Mesenchymal stem cell (in vitro differentiated cells and primary cell): ENCODE measurements around the gene PTCD3.
A peak's percentile ranks its signal among the peaks of the same experiment; 100 is the strongest.

Source experiments
- DNase-seq: peaks from one replicate; pipeline ENCODE4 v3.0.0-alpha.2; 2013
- H2AFZ ChIP-seq: one replicate; pipeline ENCODE4 v1.6.1; 2013; ENCODE audit warnings: low read depth, mild to moderate bottlenecking, control low read depth, inconsistent platforms, low read length, moderate library complexity
- H2AK5ac ChIP-seq: 2 replicates; pipeline ENCODE4 v1.6.1; 2013; ENCODE audit warnings: low read length, moderate library complexity, mild to moderate bottlenecking, inconsistent platforms; ENCODE audit not compliant: severe bottlenecking
- H2BK120ac ChIP-seq: one replicate; pipeline ENCODE4 v1.6.1; 2013; ENCODE audit warnings: low read depth, mild to moderate bottlenecking, inconsistent platforms, low read length, moderate library complexity
- H2BK12ac ChIP-seq, 2 experiments: one replicate each; pipeline ENCODE4 v1.6.1; 2013; ENCODE audit warnings: inconsistent platforms in 2 of 2, low read length in 2 of 2, mild to moderate bottlenecking in 2 of 2, moderate library complexity in 2 of 2, control low read depth in 1 of 2
- H2BK15ac ChIP-seq: one replicate; pipeline ENCODE4 v1.6.1; 2013; ENCODE audit warnings: mild to moderate bottlenecking, low read depth, inconsistent platforms; ENCODE audit not compliant: poor library complexity, severe bottlenecking
- H2BK5ac ChIP-seq: 2 replicates; pipeline ENCODE4 v1.6.1; 2013; ENCODE audit warnings: low read depth, mild to moderate bottlenecking, low read length, control low read depth, inconsistent platforms; ENCODE audit not compliant: poor library complexity, severe bottlenecking
- H3K14ac ChIP-seq, 2 experiments: one replicate each; pipeline ENCODE4 v1.6.1; 2013; ENCODE audit warnings: inconsistent platforms in 2 of 2, low read length in 2 of 2, control low read depth in 1 of 2, mild to moderate bottlenecking in 1 of 2, moderate library complexity in 1 of 2
- H3K18ac ChIP-seq, 2 experiments: one replicate each; pipeline ENCODE4 v1.6.1; 2013; ENCODE audit warnings: inconsistent platforms in 2 of 2, low read length in 2 of 2, control low read depth in 1 of 2, low read depth in 1 of 2, mild to moderate bottlenecking in 1 of 2
- H3K23ac ChIP-seq, 2 experiments: one replicate each; pipeline ENCODE4 v1.6.1; 2013; ENCODE audit warnings: inconsistent platforms in 2 of 2, low read length in 2 of 2, mild to moderate bottlenecking in 2 of 2, moderate library complexity in 2 of 2, control low read depth in 1 of 2
- H3K27ac ChIP-seq: 2 replicates; pipeline ENCODE4 v1.5.1; 2013; ENCODE audit warnings: mild to moderate bottlenecking, moderate library complexity, low read length, control low read depth, inconsistent platforms; ENCODE audit not compliant: poor library complexity, severe bottlenecking
- H3K27me3 ChIP-seq, 2 experiments: 2 replicates each; pipeline versions ENCODE4 v1.6.1 to v1.7.0; 2013; ENCODE audit warnings: low read length in 2 of 2, mild to moderate bottlenecking in 2 of 2, moderate library complexity in 2 of 2, control low read depth in 1 of 2, inconsistent platforms in 1 of 2; ENCODE audit not compliant: control insufficient read depth in 1 of 2, insufficient read depth in 1 of 2
- H3K36me3 ChIP-seq, 2 experiments: 2 replicates each; pipeline versions ENCODE4 v1.6.1 to v1.7.0; 2013; ENCODE audit warnings: low read length in 2 of 2, control low read depth in 1 of 2, inconsistent platforms in 1 of 2, low read depth in 1 of 2, mild to moderate bottlenecking in 1 of 2; ENCODE audit not compliant: insufficient read depth in 2 of 2, control insufficient read depth in 1 of 2
- H3K4ac ChIP-seq, 2 experiments: one replicate each; pipeline ENCODE4 v1.6.1; 2013; ENCODE audit warnings: inconsistent platforms in 2 of 2, low read length in 2 of 2, mild to moderate bottlenecking in 2 of 2, moderate library complexity in 2 of 2, control low read depth in 1 of 2, low read depth in 1 of 2
- H3K4me1 ChIP-seq: 2 replicates; pipeline ENCODE4 v1.6.1; 2013; ENCODE audit warnings: low read depth, low read length, control low read depth; ENCODE audit not compliant: control insufficient read depth, insufficient read depth
- H3K4me2 ChIP-seq: 2 replicates; pipeline ENCODE4 v1.6.1; 2013; ENCODE audit warnings: low read length, mild to moderate bottlenecking, inconsistent platforms; ENCODE audit not compliant: poor library complexity, severe bottlenecking
- H3K4me3 ChIP-seq, 2 experiments: 2 replicates each; pipeline versions ENCODE4 v1.5.1 to v1.7.0; 2013; ENCODE audit warnings: low read length in 2 of 2, mild to moderate bottlenecking in 2 of 2, control low read depth in 1 of 2, low read depth in 1 of 2; ENCODE audit not compliant: insufficient read depth in 1 of 2
- H3K79me1 ChIP-seq: replicated peaks from 2 replicates; pipeline ENCODE4 v1.6.1; 2013; ENCODE audit warnings: mild to moderate bottlenecking, control low read depth, low read length, inconsistent platforms; ENCODE audit not compliant: poor library complexity, severe bottlenecking
- H3K9ac ChIP-seq: 2 replicates; pipeline ENCODE4 v1.7.0; 2013; ENCODE audit warnings: mild to moderate bottlenecking, low read length, moderate library complexity
- H3K9me3 ChIP-seq: 2 replicates; pipeline ENCODE4 v1.7.0; 2013; ENCODE audit warnings: mild to moderate bottlenecking, low read length; ENCODE audit not compliant: control insufficient read depth
- H4K8ac ChIP-seq: one replicate; pipeline ENCODE4 v1.6.1; 2013; ENCODE audit warnings: inconsistent platforms, mild to moderate bottlenecking, low read length, moderate library complexity
- H4K91ac ChIP-seq: one replicate; pipeline ENCODE4 v1.6.1; 2013; ENCODE audit warnings: mild to moderate bottlenecking, low read length, inconsistent platforms
- WGBS: methylation state at CpG from one replicate; pipeline ENCODE4 v1.1.7; 2013; ENCODE audit warnings: mixed read lengths; 5-methylcytosine and 5-hydroxymethylcytosine counted together

The PTCD3 gene

GRCh38 chr2:86075886-86076285 lies 30.1 kb upstream of the PTCD3 start:
- Histone ChIP-seq H3K79me1 (no peaks in the 10 kb centered on the region), H3K27me3 (no peaks in the 10 kb centered on the region), H3K27ac (no peak overlapping the region), H2AFZ (no peak overlapping the region), H4K91ac (no peak overlapping the region), H2BK12ac (no peak overlapping the region), H2BK15ac (no peak overlapping the region), H2AK5ac (no peak overlapping the region), H3K9me3 (no peaks in the 10 kb centered on the region), H3K23ac (no peak overlapping the region), H3K4me3 (no peak overlapping the region), H3K9ac (no peak overlapping the region), H3K18ac (no peak overlapping the region), H2BK120ac (no peak overlapping the region), H3K36me3 (peaks cover 61 to 74% of the 10 kb centered on the region in 2 experiments), H4K8ac (no peak overlapping the region), H3K14ac (no peak overlapping the region), H3K4me2 (no peak overlapping the region), H3K4me1 (peaks cover 7% of the 10 kb centered on the region), H3K4ac (no peak overlapping the region), H2BK5ac (no peak overlapping the region)
- 99% methylated on average over 5 of the region's 5 CpGs for WGBS
- DNase-seq: no peak

- H4K8ac ChIP-seq: no peak overlapping the region
- WGBS: 87% methylated on average over 7 of the region's 7 CpGs
- no peak overlapping the region for H4K91ac ChIP-seq
- H3K23ac ChIP-seq: no peak overlapping the region
- no peak overlapping the region for H3K4me3 ChIP-seq
- no peak overlapping the region for H3K4ac ChIP-seq
- H3K4me1 ChIP-seq: no peaks in the 10 kb centered on the region
- peak overlapping the region; percentile 7 for H3K9ac ChIP-seq
- no peak overlapping the region for H2BK15ac ChIP-seq
- H3K27ac ChIP-seq: no peak overlapping the region
- no peak overlapping the region for H2BK12ac ChIP-seq
- no peak overlapping the region for H3K4me2 ChIP-seq
- H3K27me3 ChIP-seq: no peaks in the 10 kb centered on the region
- no peaks in the 10 kb centered on the region for H3K79me1 ChIP-seq
- no peak overlapping the region for H2BK5ac ChIP-seq
- H3K14ac ChIP-seq: no peak overlapping the region
- DNase-seq: peak; percentile 75
- H2BK120ac ChIP-seq: no peak overlapping the region
- H3K36me3 ChIP-seq: peaks cover 58 to 75% of the 10 kb centered on the region in 2 experiments
- no peak overlapping the region for H2AK5ac ChIP-seq
- H3K18ac ChIP-seq: no peak overlapping the region
- H2AFZ ChIP-seq: no peak overlapping the region
- no peaks in the 10 kb centered on the region for H3K9me3 ChIP-seq
These were observed 27.1 kb upstream of the PTCD3 start for GRCh38 chr2:86078774-86079545.

GRCh38 chr2:86079981-86080911 lies 25.8 kb upstream of the PTCD3 start:
- Histone ChIP-seq H3K4me1 (no peaks in the 10 kb centered on the region), H3K36me3 (peaks cover 49 to 72% of the 10 kb centered on the region in 2 experiments), H2BK15ac (no peak overlapping the region), H3K79me1 (no peaks in the 10 kb centered on the region), H3K27me3 (no peaks in the 10 kb centered on the region), H2AK5ac (no peak overlapping the region), H4K8ac (peak overlapping the region; percentile 51), H3K18ac (no peak overlapping the region), H3K27ac (no peak overlapping the region), H3K9ac (peak overlapping the region; percentile 7), H2BK5ac (no peak overlapping the region), H3K4me2 (no peak overlapping the region), H2BK120ac (no peak overlapping the region), H3K9me3 (no peaks in the 10 kb centered on the region), H3K4me3 (no peak overlapping the region), H3K14ac (no peak overlapping the region), H2BK12ac (no peak overlapping the region), H2AFZ (no peak overlapping the region), H4K91ac (peak overlapping the region; percentile 54), H3K4ac (peak overlapping the region in 1 of 2 experiments; percentile 40), H3K23ac (no peak overlapping the region)
- peak; percentile 73 for DNase-seq
- 70% methylated on average over 13 of the region's 14 CpGs for WGBS

GRCh38 chr2:86081724-86082123 lies 24.3 kb upstream of the PTCD3 start:
- H3K14ac ChIP-seq: no peak overlapping the region
- H2BK12ac ChIP-seq: no peak overlapping the region
- no peak overlapping the region for H2AK5ac ChIP-seq
- H3K4ac ChIP-seq: no peak overlapping the region
- no peak overlapping the region for H3K4me3 ChIP-seq
- WGBS: 94% methylated on average over 3 of the region's 4 CpGs
- no peak overlapping the region for H2AFZ ChIP-seq
- H3K9ac ChIP-seq: no peak overlapping the region
- no peak overlapping the region for H4K91ac ChIP-seq
- peaks cover 52 to 74% of the 10 kb centered on the region in 2 experiments for H3K36me3 ChIP-seq
- H3K9me3 ChIP-seq: no peaks in the 10 kb centered on the region
- H2BK120ac ChIP-seq: no peak overlapping the region
- peaks cover 2% of the 10 kb centered on the region for H3K79me1 ChIP-seq
- H3K4me2 ChIP-seq: no peak overlapping the region
- H4K8ac ChIP-seq: no peak overlapping the region
- no peaks in the 10 kb centered on the region for H3K4me1 ChIP-seq
- H2BK5ac ChIP-seq: no peak overlapping the region
- DNase-seq: no peak
- H2BK15ac ChIP-seq: no peak overlapping the region
- no peak overlapping the region for H3K18ac ChIP-seq
- no peaks in the 10 kb centered on the region for H3K27me3 ChIP-seq
- H3K23ac ChIP-seq: no peak overlapping the region
- no peak overlapping the region for H3K27ac ChIP-seq
